T-helper 2 cell (primary cell): Measurements from ENCODE around the gene PBOV1.

Experiments
- DNase-seq, 5 experiments: peaks; one replicate each; pipeline versions ENCODE4 v3.0.0 to v3.0.0-alpha.2; 2012 to 2022

The PBOV1 gene

GRCh38 chr6:138204303-138204702, 14.0 kb downstream of the PBOV1 start:
- no peak for DNase-seq

DNA sequence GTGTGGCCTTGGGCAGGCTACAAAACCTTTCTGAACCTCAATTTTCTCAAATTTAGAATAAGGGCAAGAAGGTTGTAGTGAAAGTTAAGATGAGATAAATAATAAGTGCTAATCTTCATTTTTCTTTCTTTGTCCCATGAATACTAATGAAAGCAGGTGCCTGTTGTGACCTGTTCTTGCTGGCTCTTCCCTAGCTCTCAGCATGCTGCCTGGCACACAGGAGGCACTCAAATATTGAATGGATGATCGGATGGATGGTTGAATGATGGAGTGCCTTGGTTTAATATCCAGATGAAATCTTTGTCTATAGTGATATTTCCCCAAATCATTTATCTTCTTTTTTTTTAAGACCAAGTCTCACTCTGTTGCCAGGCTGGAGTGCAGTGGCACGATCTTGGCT, 15.0 kb downstream of the PBOV1 start:
- no peak for DNase-seq

DNA sequence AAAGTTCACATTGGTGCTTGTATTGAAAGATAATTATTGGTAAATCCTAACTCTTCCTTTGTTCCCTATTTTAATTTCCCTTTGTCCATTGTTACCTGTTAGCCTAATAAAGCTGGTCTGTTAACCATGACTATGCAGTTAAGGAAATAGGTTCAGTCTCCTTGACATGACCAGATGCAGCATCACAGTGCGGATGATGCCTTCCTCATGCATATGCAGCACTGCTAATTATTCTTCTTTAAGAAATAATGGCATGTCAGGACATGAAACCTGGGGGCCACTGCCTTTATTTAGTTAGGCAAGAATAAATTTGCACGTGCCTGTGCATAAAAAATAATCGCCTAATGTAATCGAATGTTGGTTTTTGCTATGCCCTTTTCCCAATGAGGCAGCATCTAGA, 16.5 kb downstream of the PBOV1 start:
- DNase-seq: no peak

DNA sequence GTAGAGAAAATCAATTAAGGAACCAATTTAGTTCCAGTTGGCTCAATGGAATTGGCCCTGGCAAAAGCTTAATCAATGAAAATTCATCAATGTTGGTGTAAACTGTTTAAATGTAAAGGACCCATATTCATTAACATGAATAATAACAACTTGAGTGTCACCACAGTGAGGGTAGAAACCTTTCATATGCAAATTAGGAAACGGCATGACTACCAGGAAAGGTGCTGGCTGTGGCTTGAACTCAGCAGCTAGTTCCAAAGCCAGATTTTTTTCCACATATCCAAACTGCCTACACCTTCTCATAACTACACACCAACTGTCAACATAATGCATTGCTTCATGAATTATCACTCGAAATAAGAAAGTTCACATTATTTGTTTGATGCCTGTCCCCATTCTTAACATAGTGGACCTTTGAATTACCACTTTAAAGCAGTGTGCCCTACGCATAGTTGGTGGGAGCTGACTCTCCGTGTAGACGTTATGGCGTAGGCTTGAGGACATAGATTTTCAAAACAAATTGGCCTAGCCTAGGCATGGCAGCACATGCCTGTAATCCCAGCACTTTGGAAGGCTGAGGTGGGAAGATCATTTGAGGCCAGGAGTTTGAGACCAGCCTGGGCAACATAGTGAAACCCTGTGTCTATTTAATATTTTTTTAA, 19.7 kb downstream of the PBOV1 start:
- DNase-seq: no peak

- no peak for DNase-seq
These were observed 20.7 kb downstream of the PBOV1 start for GRCh38 chr6:138197570-138197969.

- no peak for DNase-seq
These were observed 22.1 kb downstream of the PBOV1 start for GRCh38 chr6:138196122-138196738.

DNA sequence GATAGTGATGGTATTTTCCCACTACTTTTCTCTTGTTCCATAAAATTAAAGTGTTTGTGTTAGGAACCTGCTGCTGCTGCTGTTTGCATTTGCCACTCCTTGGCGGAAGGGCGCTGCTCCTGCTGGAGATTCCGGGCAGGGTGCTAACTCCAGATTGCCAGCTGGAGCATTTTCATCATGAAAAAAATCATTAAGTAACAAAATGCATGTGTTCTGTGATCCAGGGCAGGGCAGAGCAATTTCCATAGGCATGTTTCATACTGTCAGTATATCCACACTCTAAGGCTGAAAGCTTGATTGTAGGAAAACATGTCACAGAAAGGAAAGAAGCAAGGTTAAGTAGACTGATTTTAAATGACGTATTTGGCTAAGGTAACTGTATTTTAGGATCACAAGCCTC, 24.0 kb downstream of the PBOV1 start:
- no peak for DNase-seq

DNA sequence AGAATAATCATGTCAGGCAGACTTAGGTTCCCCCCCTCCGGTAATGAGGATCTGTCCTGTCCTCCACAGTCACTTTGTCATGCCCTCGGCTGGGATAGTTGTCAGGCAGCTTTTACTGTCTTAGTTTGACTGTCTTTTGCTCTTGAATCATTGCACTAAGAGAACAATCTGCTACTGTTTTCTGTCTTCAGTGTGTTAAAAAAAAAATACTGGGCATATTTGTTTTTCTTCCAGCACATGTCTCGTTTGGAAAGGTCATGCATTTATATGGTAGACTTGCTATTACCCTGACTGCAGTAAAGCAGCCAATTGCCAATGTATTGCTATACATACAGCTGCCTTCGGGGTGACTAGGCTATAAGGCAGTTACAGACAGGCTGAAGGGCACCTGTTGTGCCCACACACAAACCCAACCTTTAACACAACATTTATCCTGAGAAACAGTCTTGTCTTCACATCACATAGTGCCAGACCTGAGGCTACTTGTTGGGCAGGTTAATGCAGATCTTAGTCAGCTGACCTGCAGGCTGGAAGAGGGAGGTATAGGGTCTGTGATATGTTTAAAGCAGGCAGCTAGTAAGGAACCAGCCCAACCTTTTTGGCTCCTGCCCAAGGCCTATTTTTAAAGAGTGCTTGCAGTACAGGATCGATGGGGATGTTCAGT, 29.9 kb downstream of the PBOV1 start:
- no peak for DNase-seq

DNA sequence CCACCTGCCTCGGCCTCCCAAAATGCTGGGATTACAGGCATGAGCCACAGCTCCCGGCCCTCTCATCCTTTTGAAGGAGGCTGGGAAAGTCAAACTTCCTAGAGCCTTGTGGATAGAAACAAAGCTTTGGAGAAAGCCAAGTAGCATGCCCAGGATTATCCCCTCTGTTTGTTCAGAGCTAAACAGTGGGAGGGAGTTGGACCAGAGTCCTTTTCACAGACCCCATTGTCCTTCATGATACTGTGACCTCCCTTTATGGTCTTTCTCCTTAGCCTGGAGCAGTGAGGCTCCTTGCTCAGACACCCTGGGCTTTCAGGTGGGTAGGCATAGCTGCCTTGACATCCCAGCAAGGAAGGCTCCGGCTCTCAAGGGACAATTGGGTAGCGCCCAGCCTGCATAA, 31.1 kb downstream of the PBOV1 start:
- no peak for DNase-seq

GRCh38 chr6:138184230-138184629, 34.1 kb downstream of the PBOV1 start:
- no peak for DNase-seq

- no peak for DNase-seq
These were observed 34.5 kb downstream of the PBOV1 start for GRCh38 chr6:138183790-138184134.

- no peak for DNase-seq
These were observed 35.1 kb downstream of the PBOV1 start for GRCh38 chr6:138182939-138183789.

DNA sequence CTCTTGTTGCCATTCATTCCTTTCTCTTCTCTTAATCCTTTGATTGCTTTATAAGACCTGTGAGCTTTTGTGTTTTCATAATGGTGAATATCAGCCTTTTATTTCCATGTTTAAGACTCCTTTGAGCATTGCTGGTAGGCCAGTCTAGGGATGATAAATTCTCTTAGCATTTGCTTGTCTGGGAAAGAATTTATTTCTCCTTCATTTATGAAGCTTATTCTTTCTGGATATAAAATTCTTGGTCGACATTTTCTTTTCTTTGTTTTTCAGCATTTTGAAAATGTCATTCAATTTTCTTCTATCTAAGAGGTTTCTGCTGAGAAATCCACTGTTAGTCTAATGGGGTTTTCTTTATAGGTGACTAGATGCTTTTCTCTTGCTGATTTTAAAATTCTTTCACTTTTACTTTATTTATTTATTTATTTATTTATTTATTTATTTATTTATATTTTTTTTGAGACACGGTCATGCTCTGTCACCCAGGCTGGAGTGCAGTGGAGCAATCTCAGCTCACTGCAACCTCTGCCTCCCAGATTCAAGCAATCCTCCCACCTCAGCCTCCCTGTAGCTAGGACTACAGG, 41.5 kb downstream of the PBOV1 start:
- no peak for DNase-seq

GRCh38 chr6:138175596-138175995, 42.7 kb downstream of the PBOV1 start:
- no peak for DNase-seq
